Panc1 (cell line): ENCODE results near the gene PDPN. TPM values are rescaled to one million over a fixed set of nuclear protein-coding genes. Genes with fewer than 3 reads are reported as not detected.

Experiments used
- ATAC-seq: fragments of 200-7000 bp; cut with Tn5 transposase; 2 replicates; pipeline ENCODE4 v1.9.1; 2020; ENCODE audit warnings: mild to moderate bottlenecking, moderate library complexity
- BruUV-seq: library from RNA; stranded (reverse); fragments of 400-500 nt; replicated peaks from 2 replicates; lab custom pipeline; 2021; lab: Mats Ljungman, UMichigan
- CTCF ChIA-PET: fragments of 300-600 bp; sonication (Branson Sonifier 250); formaldehyde crosslinking; loops from one replicate; lab custom pipeline; 2022; ENCODE audit warnings: antibody characterized with exemption; lab: Charles Lee
- POLR2A ChIA-PET: fragments of 300-600 bp; sonication (Branson Sonifier 250); formaldehyde crosslinking; loops from one replicate; lab custom pipeline; 2022; ENCODE audit warnings: antibody characterized with exemption; lab: Charles Lee
- DNase-seq: peaks from one replicate; pipeline ENCODE4 v3.0.0-alpha.2; 2010; ENCODE audit warnings: low read depth, low spot score
- H3K27ac ChIP-seq: 2 replicates; pipeline ENCODE4 v1.5.1; 2011; ENCODE audit warnings: mild to moderate bottlenecking, low read length, inconsistent platforms
- H3K27me3 ChIP-seq: fragments of 200-500 bp; sonication (Bioruptor generic); 2 replicates; pipeline ENCODE4 v1.6.0; 2014; ENCODE audit warnings: low read length, inconsistent platforms; ENCODE audit not compliant: control insufficient read depth, insufficient read depth
- H3K36me3 ChIP-seq: fragments of 200-500 bp; sonication (Bioruptor generic); 2 replicates; pipeline ENCODE4 v1.5.1; 2014; ENCODE audit warnings: inconsistent platforms, mild to moderate bottlenecking, low read length, moderate library complexity; ENCODE audit not compliant: control insufficient read depth, insufficient read depth
- H3K4me1 ChIP-seq: 2 replicates; pipeline ENCODE4 v1.5.1; 2011; ENCODE audit warnings: inconsistent platforms, mild to moderate bottlenecking, low read length, moderate library complexity; ENCODE audit not compliant: control insufficient read depth, insufficient read depth
- H3K4me3 ChIP-seq, 2 experiments: 2 replicates each; pipeline ENCODE4 v1.5.1; 2011 to 2012; ENCODE audit warnings: low read depth in 2 of 2, low read length in 2 of 2, mild to moderate bottlenecking in 2 of 2, inconsistent platforms in 1 of 2, moderate library complexity in 1 of 2
- H3K9me3 ChIP-seq: fragments of 200-500 bp; sonication (Bioruptor generic); 2 replicates; pipeline ENCODE4 v1.5.1; 2014; ENCODE audit warnings: low read depth, mild to moderate bottlenecking, inconsistent platforms, low read length, moderate library complexity; ENCODE audit not compliant: control insufficient read depth, insufficient read depth
- CTCF ChIP-seq: fragments of 450-650 bp; IDR thresholded peaks from 2 replicates; pipeline ENCODE4 v1.5.1; 2017; ENCODE audit warnings: mild to moderate bottlenecking
- POLR2AphosphoS5 ChIP-seq: IDR thresholded peaks from 2 replicates; pipeline ENCODE4 v1.6.1; 2012; ENCODE audit warnings: mild to moderate bottlenecking, low read depth, low read length, moderate library complexity
- REST ChIP-seq, 2 experiments: IDR thresholded peaks; 2 replicates each; pipeline ENCODE4 v1.6.1; 2011 to 2012; ENCODE audit warnings: low read depth in 2 of 2, control low read depth in 1 of 2, low read length in 1 of 2, mild to moderate bottlenecking in 1 of 2, moderate library complexity in 1 of 2; ENCODE audit not compliant: insufficient read depth in 1 of 2
- SIN3A ChIP-seq: IDR thresholded peaks from 2 replicates; pipeline ENCODE4 v1.6.1; 2012; ENCODE audit warnings: low read depth, mild to moderate bottlenecking, low read length, moderate library complexity, borderline replicate concordance; ENCODE audit not compliant: insufficient read depth
- TCF7L2 ChIP-seq: IDR thresholded peaks from 2 replicates; pipeline ENCODE4 v1.6.1; 2011; ENCODE audit warnings: mild to moderate bottlenecking, low read depth, low read length, inconsistent platforms
- in situ Hi-C: cut with HindIII; loops from 2 replicates; pipeline ENCODE4 v1.10.0; 2016; ENCODE audit warnings: low sequenced_read_pairs, low pct_unique_long_range_greater_than_20kb
- intact Hi-C: fragments of 100-400 bp; cut with micrococcal nuclease; formaldehyde crosslinking; loops from one replicate; pipeline ENCODE4 v1.10.0; 2022; ENCODE audit not compliant: unreplicated experiment
- total RNA-seq: library from RNA; stranded (reverse); gene quantifications from one replicate; pipeline ENCODE4 v1.2.1, GENCODE V29; 2021; ENCODE audit not compliant: unreplicated experiment

Gene PDPN
- total RNA-seq, 1 experiment from 2014 or later, result 0.28 TPM

GRCh38 chr1:13616234-13616633, 32.6 kb downstream of the PDPN start:
- ChIA-PET CTCF (no interaction called here), POLR2A (interaction anchor here (0.5 kb wide), 1 partner anchor 21 kb away, joined by 4 read pairs; no protein-coding TSS in a partner anchor)
- Histone ChIP-seq H3K36me3 (no peaks in the 10 kb centered on the region), H3K27ac (no peak overlapping the region), H3K4me3 (no peak overlapping the region), H3K27me3 (no peaks in the 10 kb centered on the region; the same call in 1 of the 2 replicates), H3K9me3 (no peaks in the 10 kb centered on the region), H3K4me1 (no peaks in the 10 kb centered on the region)
- in situ Hi-C loops (no loop called here), intact Hi-C loops (no loop called here)
- DNase-seq (no peak), ATAC-seq (no peak)
- BruUV-seq, result no TSS peak
- no peak for TF ChIP-seq REST (IDR thresholded peaks at IDR 0.05; ENCODE audit: insufficient read depth in 1 of 2, low read depth in 2 of 2, low read length in 1 of 2)
- no peak for TF ChIP-seq POLR2AphosphoS5
- TF ChIP-seq CTCF, result no peak
- no peak for TF ChIP-seq TCF7L2
- TF ChIP-seq SIN3A, result no peak

GRCh38 chr1:13617108-13617507, 33.5 kb downstream of the PDPN start:
- no peak overlapping the region for H3K27ac ChIP-seq

More at GRCh38 chr1:13617108-13617507, 33.5 kb downstream of the PDPN start:
- BruUV-seq, result no TSS peak
- H3K27me3 ChIP-seq, result no peaks in the 10 kb centered on the region; the same call in 1 of the 2 replicates
- H3K4me3 ChIP-seq, result no peak overlapping the region
- no peaks in the 10 kb centered on the region for H3K36me3 ChIP-seq
- no peaks in the 10 kb centered on the region for H3K9me3 ChIP-seq
- CTCF ChIA-PET, result no interaction called here
- POLR2A ChIA-PET, result no interaction called here
- no peaks in the 10 kb centered on the region for H3K4me1 ChIP-seq
- intact Hi-C loops (no loop called here), in situ Hi-C loops (no loop called here)
- ATAC-seq, result no peak
- no peak for DNase-seq
- no peak for TF ChIP-seq TCF7L2
- no peak for TF ChIP-seq POLR2AphosphoS5
- TF ChIP-seq REST (IDR thresholded peaks at IDR 0.05; ENCODE audit: insufficient read depth in 1 of 2, low read depth in 2 of 2, low read length in 1 of 2), result no peak
- no peak for TF ChIP-seq CTCF
- no peak for TF ChIP-seq SIN3A
